Psoas muscle (tissue), 8 donors: ENCODE data around the gene TADA2A. TPM values are rescaled to one million over a fixed set of nuclear protein-coding genes. Genes with fewer than 3 reads are reported as not detected.

Source experiments
- ATAC-seq, 4 donors: fragments of 200-7000 bp; cut with Tn5 transposase; one replicate each; pipeline ENCODE4 v1.9.1; 2020; ENCODE audit warnings: moderate library complexity in 3 of 4, mild to moderate bottlenecking in 2 of 4
- DNase-seq, 2 donors: peaks; one replicate each; pipeline ENCODE4 v3.0.0-alpha.2; 2020
- H3K27ac ChIP-seq: fragments of 200-600 bp; one replicate; pipeline ENCODE4 v1.8.0; 2022
- H3K27me3 ChIP-seq, 3 donors: fragments of 200-600 bp in 1 of 3; one replicate each; pipeline versions ENCODE4 v1.6.1 to v1.8.0; 2013 to 2022; ENCODE audit warnings: low read length in 2 of 3, mild to moderate bottlenecking in 2 of 3, moderate library complexity in 1 of 3; ENCODE audit not compliant: insufficient read depth in 3 of 3
- H3K36me3 ChIP-seq, 2 donors: fragments of 200-600 bp in 1 of 2; one replicate each; pipeline versions ENCODE4 v1.6.1 to v1.8.0; 2013 to 2022; ENCODE audit warnings: low read depth in 1 of 2, mild to moderate bottlenecking in 1 of 2, moderate library complexity in 1 of 2; ENCODE audit not compliant: insufficient read depth in 1 of 2
- H3K4me1 ChIP-seq: fragments of 200-600 bp; one replicate; pipeline ENCODE4 v1.8.0; 2022
- H3K4me3 ChIP-seq: fragments of 200-600 bp; one replicate; pipeline ENCODE4 v1.8.0; 2022; ENCODE audit warnings: mild to moderate bottlenecking
- H3K9me3 ChIP-seq: fragments of 200-600 bp; one replicate; pipeline ENCODE4 v1.8.0; 2022
- CTCF ChIP-seq: fragments of 200-600 bp; IDR thresholded peaks from one replicate; pipeline ENCODE4 v1.8.0; 2022; ENCODE audit warnings: antibody characterized with exemption
- WGBS, 3 donors: extraction: QIAGEN DNeasy Blood & Tissue Kit; methylation state at CpG; one replicate each; pipeline versions ENCODE4 v1.1.6 to v1.1.7; 2013; 5-methylcytosine and 5-hydroxymethylcytosine counted together
- intact Hi-C, 2 donors: fragments of 100-400 bp; cut with DNase I; formaldehyde crosslinking; loops; one replicate each; pipeline versions ENCODE4 v1.11.0 to v1.14.2; 2022
- polyA plus RNA-seq, 3 donors: library from polyadenylated mRNA; stranded (reverse); fragments of 200-250 nt; gene quantifications; one replicate each; pipeline ENCODE4 v1.2.3, GENCODE V29; 2013
- total RNA-seq, 4 donors: library from RNA; stranded (reverse); fragmentation: NEBNext Ultra II Directional in 2 of 4; extraction: Animal tissue kit (Norgen Biotek cat#: 25700) in 2 of 4; gene quantifications; one replicate each; pipeline versions ENCODE4 v1.2.1 to v1.2.4, GENCODE V29; 2021 to 2023
- donor health status: healthy with polysubstance abuse.
- donor health status: DM: no; HTN: no; CAD: no; lungs with moderate emphysema.
- donor health status: Bipolar disorder and iron deficiency.
- donor health status: healthy.
- donor health status: DM: yes; HTN: yes; CAD: no.
- donor health status: DM: no; HTN: no; CAD: no.
- donor health status: DM: no; HTN: no; CAD: no.
- donor health status: DM: yes; HTN: yes; CAD: no.

Gene TADA2A
- total and polyA plus RNA-seq, 7 donors: 8.5 to 23.7 (median 11.3) TPM

- WGBS, 3 donors: 88 to 97% (median 96%) methylated on average over 2 of the region's 2 CpGs
- Histone ChIP-seq H3K4me3 (no peak overlapping the region), H3K9me3 (no peaks in the 10 kb centered on the region), H3K4me1 (peaks cover 22% of the 10 kb centered on the region), H3K27me3 (no peaks in the 10 kb centered on the region), H3K27ac (no peak overlapping the region), H3K36me3 (no peaks in the 10 kb centered on the region)
- ATAC-seq: no peak
- DNase-seq: no peak
- intact Hi-C loops: no loop called here
- no peak for TF ChIP-seq CTCF
These were observed 86.8 kb downstream of the TADA2A start for GRCh38 chr17:37493249-37494027.

- H3K4me3 ChIP-seq: no peak overlapping the region
- TF ChIP-seq CTCF: no peak
- peaks cover 20% of the 10 kb centered on the region for H3K4me1 ChIP-seq
- H3K27ac ChIP-seq: no peak overlapping the region
- DNase-seq (no peak), ATAC-seq (no peak)
- no peaks in the 10 kb centered on the region for H3K9me3 ChIP-seq
- WGBS, 3 donors: 74 to 79% (median 77%) methylated on average over 3 of the region's 3 CpGs
- no peaks in the 10 kb centered on the region for H3K36me3 ChIP-seq
- no peaks in the 10 kb centered on the region for H3K27me3 ChIP-seq
- intact Hi-C loops: no loop called here
These were observed 87.7 kb downstream of the TADA2A start for GRCh38 chr17:37494401-37494831.

- TF ChIP-seq CTCF: no peak
- Histone ChIP-seq H3K4me3 (no peak overlapping the region), H3K9me3 (no peaks in the 10 kb centered on the region), H3K36me3 (no peaks in the 10 kb centered on the region), H3K27me3 (no peaks in the 10 kb centered on the region), H3K4me1 (peaks cover 20% of the 10 kb centered on the region), H3K27ac (no peak overlapping the region)
- DNase-seq (no peak), ATAC-seq (no peak)
- intact Hi-C loops: no loop called here
- 79 to 83% (median 79%) methylated on average over 8 of the region's 8 CpGs for WGBS, 3 donors
These were observed 88.3 kb downstream of the TADA2A start for GRCh38 chr17:37494971-37495370.

GRCh38 chr17:37500378-37500777, 93.7 kb downstream of the TADA2A start:
- TF ChIP-seq CTCF: no peak

More at GRCh38 chr17:37500378-37500777, 93.7 kb downstream of the TADA2A start:
- DNase-seq: no peak
- intact Hi-C loops: no loop called here
- no peaks in the 10 kb centered on the region for H3K9me3 ChIP-seq
- H3K36me3 ChIP-seq: no peaks in the 10 kb centered on the region
- peaks cover 4% of the 10 kb centered on the region for H3K4me1 ChIP-seq
- no peaks in the 10 kb centered on the region for H3K27me3 ChIP-seq
- no peak overlapping the region for H3K4me3 ChIP-seq
- no peak overlapping the region for H3K27ac ChIP-seq
- ATAC-seq: no peak
